ENCODE measurements around the gene CHD6.

The CHD6 gene

DNA sequence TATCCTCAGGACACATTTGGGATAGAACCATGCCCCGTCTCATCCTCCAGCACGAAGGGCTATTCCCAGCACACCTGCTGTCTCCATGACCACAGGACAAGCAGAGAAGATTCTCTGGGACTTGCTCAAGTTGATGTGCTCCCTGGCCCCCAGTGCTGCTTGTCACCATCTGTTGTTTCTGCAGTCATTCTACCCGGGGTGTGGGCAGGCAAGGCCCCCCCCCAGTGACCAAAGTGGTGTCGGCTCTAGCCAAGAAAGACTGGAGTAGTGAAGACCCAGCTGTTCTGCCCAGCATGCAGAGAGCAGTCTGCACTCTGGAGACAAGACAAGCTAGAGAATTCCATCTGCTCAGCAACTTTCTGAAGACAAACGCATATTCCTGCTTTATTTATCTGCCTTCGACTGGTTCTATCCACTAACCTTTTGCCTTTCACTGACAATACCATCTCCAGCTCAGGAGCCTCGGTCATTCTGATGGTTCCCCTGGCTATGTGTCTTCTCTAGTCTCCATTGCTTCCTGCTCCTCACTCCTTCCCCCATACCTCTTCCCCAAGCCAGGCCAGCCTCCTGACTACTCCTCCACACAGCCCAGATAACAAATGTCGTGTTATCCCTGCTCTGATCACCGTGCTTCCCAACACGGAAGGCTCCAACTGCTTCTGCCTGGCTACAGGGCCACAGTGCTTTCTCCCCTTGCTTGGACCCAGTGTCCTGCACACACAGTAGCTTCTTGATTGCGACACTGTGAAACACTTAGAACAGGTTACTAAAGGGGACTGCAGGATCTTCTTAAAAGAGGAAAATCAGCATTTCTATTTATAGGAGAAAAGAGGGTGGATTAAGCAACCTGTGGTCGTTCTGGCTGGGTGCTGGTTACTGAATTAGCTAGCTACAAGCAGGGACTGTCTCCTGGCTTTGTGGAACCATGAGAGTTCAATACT, 164.9 kb downstream of the CHD6 start:
- no peak for TF ChIP-seq CTCF (IDR thresholded peaks at IDR 0.05; ENCODE audit: borderline replicate concordance, control extremely low read depth, extremely low read depth, insufficient read depth, missing control alignments)
- in situ Hi-C loops (cut with MboI; ENCODE audit: low sequenced_read_pairs, unreplicated experiment) = no loop called here
- DNase-seq (ENCODE audit: low spot score) = no peak

DNA sequence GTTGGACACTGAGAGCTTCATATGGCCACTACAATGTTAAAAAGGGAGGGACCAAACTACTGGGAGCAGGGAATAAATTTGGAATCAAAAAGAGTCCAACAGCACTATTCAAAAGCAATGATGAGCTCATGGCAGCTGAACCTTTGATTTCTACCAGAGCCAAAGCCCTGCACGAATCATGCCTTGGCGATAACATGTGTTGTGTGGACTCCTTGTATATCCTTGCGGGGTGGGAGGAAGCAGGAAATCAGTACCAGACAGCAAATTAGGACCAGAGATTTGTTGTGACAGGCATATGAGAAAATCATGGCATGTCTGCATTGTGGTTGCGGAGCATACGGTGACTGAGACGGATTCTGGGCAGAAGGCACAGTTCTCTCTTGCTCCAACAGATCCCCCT, 166.0 kb downstream of the CHD6 start:
- in situ Hi-C loops (cut with MboI; ENCODE audit: low sequenced_read_pairs, unreplicated experiment) = no loop called here
- DNase-seq (ENCODE audit: low spot score) = no peak
- no peak for TF ChIP-seq CTCF (IDR thresholded peaks at IDR 0.05; ENCODE audit: borderline replicate concordance, control extremely low read depth, extremely low read depth, insufficient read depth, missing control alignments)

- in situ Hi-C loops (cut with MboI; ENCODE audit: low sequenced_read_pairs, unreplicated experiment) = no loop called here
- no peak for DNase-seq (ENCODE audit: low spot score)
- no peak for TF ChIP-seq CTCF (IDR thresholded peaks at IDR 0.05; ENCODE audit: borderline replicate concordance, control extremely low read depth, extremely low read depth, insufficient read depth, missing control alignments)
Observed at GRCh38 chr20:41447006-41447405, 171.2 kb downstream of the CHD6 start.

DNA sequence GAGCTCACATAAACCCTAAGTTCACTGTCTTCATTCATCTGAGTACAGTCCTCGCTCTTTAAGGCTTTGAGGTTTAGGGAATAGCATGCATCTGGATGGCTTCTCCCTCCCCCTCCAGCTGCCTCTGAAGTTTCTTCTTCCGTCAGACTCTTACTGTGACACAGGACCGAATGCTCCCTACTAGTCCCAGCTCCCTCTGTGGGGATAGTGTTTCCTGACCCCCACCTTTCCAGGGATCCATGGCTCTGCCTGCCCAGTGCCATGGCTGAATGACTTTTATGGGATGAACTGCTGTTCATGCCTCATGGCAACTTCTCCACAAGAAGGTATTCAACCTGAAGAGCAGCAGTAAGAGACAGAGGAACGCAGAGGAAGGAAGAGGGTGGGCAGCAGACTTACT, 171.7 kb downstream of the CHD6 start:
- in situ Hi-C loops (cut with MboI; ENCODE audit: low sequenced_read_pairs, unreplicated experiment) = no loop called here
- no peak for TF ChIP-seq CTCF (IDR thresholded peaks at IDR 0.05; ENCODE audit: borderline replicate concordance, control extremely low read depth, extremely low read depth, insufficient read depth, missing control alignments)
- DNase-seq (ENCODE audit: low spot score) = no peak

GRCh38 chr20:41444821-41445220, 173.4 kb downstream of the CHD6 start:
- in situ Hi-C loops (cut with MboI; ENCODE audit: low sequenced_read_pairs, unreplicated experiment) = no loop called here
- TF ChIP-seq CTCF (IDR thresholded peaks at IDR 0.05; ENCODE audit: borderline replicate concordance, control extremely low read depth, extremely low read depth, insufficient read depth, missing control alignments) = no peak
- no peak for DNase-seq (ENCODE audit: low spot score)

- in situ Hi-C loops (cut with MboI; ENCODE audit: low sequenced_read_pairs, unreplicated experiment) = no loop called here
- TF ChIP-seq CTCF (IDR thresholded peaks at IDR 0.05; ENCODE audit: borderline replicate concordance, control extremely low read depth, extremely low read depth, insufficient read depth, missing control alignments) = no peak
- DNase-seq (ENCODE audit: low spot score) = peak; percentile 34
Observed at GRCh38 chr20:41443691-41444090, 174.5 kb downstream of the CHD6 start.

Data from GM13976 (cell line).